H1 (cell line): ENCODE results near the gene NFIA. TPM values are rescaled to one million over a fixed set of nuclear protein-coding genes. Genes with fewer than 3 reads are reported as not detected.

Experiments used
- CTCF ChIA-PET: fragments of 300-600 bp; sonication (Branson Sonifier 250); formaldehyde crosslinking; loops from one replicate; lab custom pipeline; 2021; ENCODE audit not compliant: partially characterized antibody; lab: Charles Lee
- POLR2A ChIA-PET: fragments of 300-600 bp; sonication (Branson Sonifier 250); formaldehyde crosslinking; loops from one replicate; lab custom pipeline; 2021; ENCODE audit warnings: inconsistent platforms; ENCODE audit not compliant: partially characterized antibody; lab: Charles Lee
- DNase-seq, 2 experiments: peaks; one replicate each; pipeline versions ENCODE4 v3.0.0 to v3.0.0-alpha.2; 2010 to 2022; ENCODE audit warnings: low spot score in 2 of 2, low read depth in 1 of 2, mixed read lengths in 1 of 2
- FAIRE-seq: peaks from 2 replicates; lab custom pipeline; 2011; peaks lifted over from hg19 to GRCh38; lab: Jason Lieb, UNC
- H2AFZ ChIP-seq: 2 replicates; pipeline ENCODE4 v1.8.1; 2012; ENCODE audit warnings: low read length, inconsistent platforms
- H2AK5ac ChIP-seq: 2 replicates; pipeline ENCODE4 v1.6.1; 2013; ENCODE audit warnings: low read depth, low read length
- H2BK120ac ChIP-seq: replicated peaks from 2 replicates; pipeline ENCODE3; 2013; ENCODE audit warnings: low read depth, low read length, inconsistent platforms
- H2BK12ac ChIP-seq: 2 replicates; pipeline ENCODE4 v1.6.1; 2013; ENCODE audit warnings: low read depth, low read length
- H2BK15ac ChIP-seq: 2 replicates; pipeline ENCODE4 v1.6.1; 2013; ENCODE audit warnings: low read length
- H2BK20ac ChIP-seq: 2 replicates; pipeline ENCODE4 v1.6.1; 2013; ENCODE audit warnings: low read length
- H2BK5ac ChIP-seq: 2 replicates; pipeline ENCODE4 v1.6.1; 2013; ENCODE audit warnings: low read depth, low read length
- H3K14ac ChIP-seq: 2 replicates; pipeline ENCODE4 v1.6.1; 2013; ENCODE audit warnings: inconsistent platforms; ENCODE audit not compliant: insufficient read length
- H3K18ac ChIP-seq: 2 replicates; pipeline ENCODE4 v1.6.1; 2013; ENCODE audit warnings: low read length; ENCODE audit errors: extremely low read depth
- H3K23ac ChIP-seq: 2 replicates; pipeline ENCODE4 v1.6.1; 2013; ENCODE audit warnings: inconsistent platforms; ENCODE audit not compliant: insufficient read length
- H3K23me2 ChIP-seq: 2 replicates; pipeline ENCODE4 v1.6.1; 2013; ENCODE audit warnings: low read depth, low read length
- H3K27ac ChIP-seq: 2 replicates; pipeline ENCODE4 v1.6.1; 2011; ENCODE audit warnings: low read depth, low read length, inconsistent platforms
- H3K27me3 ChIP-seq, 4 experiments: replicated peaks in 1 of 4; 1 replicate in 1 of 4; 2 replicates in 3 of 4; pipeline versions ENCODE4 v1.6.1 to v1.8.1; 2011 to 2013; ENCODE audit warnings: low read length in 3 of 4, mild to moderate bottlenecking in 3 of 4, inconsistent platforms in 2 of 4, mixed read lengths in 2 of 4, moderate library complexity in 1 of 4; ENCODE audit not compliant: control insufficient read depth in 3 of 4, insufficient read depth in 3 of 4; ENCODE audit errors: extremely low read depth in 1 of 4
- H3K36me3 ChIP-seq, 4 experiments: 2 replicates each; pipeline versions ENCODE4 v1.6.1 to v1.8.1; 2011 to 2013; ENCODE audit warnings: mild to moderate bottlenecking in 4 of 4, low read length in 3 of 4, moderate library complexity in 2 of 4, control low read depth in 1 of 4, inconsistent platforms in 1 of 4; ENCODE audit not compliant: insufficient read depth in 4 of 4, control insufficient read depth in 2 of 4
- H3K4ac ChIP-seq: replicated peaks from 2 replicates; pipeline ENCODE3; 2013; ENCODE audit warnings: low read length, low read depth, mixed read lengths, inconsistent platforms; ENCODE audit not compliant: insufficient read length
- H3K4me1 ChIP-seq, 4 experiments: replicated peaks in 1 of 4; 1 replicate in 1 of 4; 2 replicates in 3 of 4; pipeline versions ENCODE4 v1.6.1 to v1.8.1; 2011 to 2013; ENCODE audit warnings: low read length in 3 of 4, inconsistent platforms in 2 of 4, mixed read lengths in 1 of 4; ENCODE audit not compliant: insufficient read depth in 4 of 4, control insufficient read depth in 3 of 4
- H3K4me2 ChIP-seq, 2 experiments: 2 replicates each; pipeline versions ENCODE4 v1.6.1 to v1.8.1; 2011 to 2013; ENCODE audit warnings: low read depth in 2 of 2, low read length in 2 of 2, control low read depth in 1 of 2, inconsistent platforms in 1 of 2, mild to moderate bottlenecking in 1 of 2; ENCODE audit not compliant: insufficient read depth in 1 of 2
- H3K4me3 ChIP-seq, 4 experiments: fragments of 200-600, 300-600 bp in 1 of 4; sonication (generic), shearing (Covaris generic), sonication (Bioruptor Twin) in 1 of 4; 2 replicates each; pipeline versions ENCODE4 v1.5.1 to v1.8.1; 2011 to 2016; ENCODE audit warnings: low read length in 4 of 4, low read depth in 3 of 4, control low read depth in 2 of 4, inconsistent platforms in 2 of 4, mild to moderate bottlenecking in 2 of 4, mixed read lengths in 1 of 4, moderate library complexity in 1 of 4; ENCODE audit not compliant: insufficient read depth in 2 of 4; ENCODE audit errors: extremely low read depth in 1 of 4
- H3K56ac ChIP-seq: replicated peaks from 2 replicates; pipeline ENCODE3; 2013; ENCODE audit warnings: low read depth, mild to moderate bottlenecking, mixed read lengths, low read length, inconsistent platforms; ENCODE audit not compliant: insufficient read length
- H3K79me1 ChIP-seq: 2 replicates; pipeline ENCODE4 v1.6.1; 2013; ENCODE audit warnings: low read depth, low read length, control low read depth
- H3K79me2 ChIP-seq, 2 experiments: 2 replicates each; pipeline versions ENCODE4 v1.6.1 to v1.8.1; 2012 to 2013; ENCODE audit warnings: low read length in 2 of 2, mild to moderate bottlenecking in 2 of 2, inconsistent platforms in 1 of 2; ENCODE audit not compliant: insufficient read depth in 2 of 2, control insufficient read depth in 1 of 2
- H3K9ac ChIP-seq, 4 experiments: replicated peaks in 1 of 4; 1 replicate in 1 of 4; 2 replicates in 3 of 4; pipeline versions ENCODE4 v1.6.1 to v1.8.1; 2011 to 2013; ENCODE audit warnings: low read depth in 3 of 4, low read length in 3 of 4, control low read depth in 2 of 4, mild to moderate bottlenecking in 2 of 4, moderate library complexity in 2 of 4, inconsistent platforms in 1 of 4; ENCODE audit errors: extremely low read depth in 1 of 4
- H3K9me3 ChIP-seq, 2 experiments: 2 replicates each; pipeline versions ENCODE4 v1.6.1 to v1.8.1; 2012 to 2013; ENCODE audit warnings: mild to moderate bottlenecking in 2 of 2, moderate library complexity in 2 of 2, control low read depth in 1 of 2, inconsistent platforms in 1 of 2, low read depth in 1 of 2, low read length in 1 of 2, mixed read lengths in 1 of 2; ENCODE audit not compliant: insufficient read depth in 2 of 2
- H4K20me1 ChIP-seq, 2 experiments: replicated peaks in 1 of 2; 2 replicates each; pipeline versions ENCODE3 to v1.8.1; 2011 to 2013; ENCODE audit warnings: inconsistent platforms in 2 of 2, low read length in 2 of 2, mild to moderate bottlenecking in 1 of 2; ENCODE audit not compliant: insufficient read depth in 2 of 2, control insufficient read depth in 1 of 2
- H4K5ac ChIP-seq: 2 replicates; pipeline ENCODE4 v1.6.1; 2013; ENCODE audit warnings: low read length, low read depth, mixed read lengths, inconsistent platforms; ENCODE audit not compliant: insufficient read length
- H4K8ac ChIP-seq: 2 replicates; pipeline ENCODE4 v1.8.0; 2013; ENCODE audit warnings: mild to moderate bottlenecking, moderate library complexity, low read length, inconsistent platforms; ENCODE audit not compliant: insufficient read depth; ENCODE audit errors: extremely low read depth
- H4K91ac ChIP-seq: replicated peaks from 2 replicates; pipeline ENCODE3; 2013; ENCODE audit warnings: low read length, mixed read lengths, inconsistent platforms; ENCODE audit not compliant: insufficient read length
- ASH2L ChIP-seq: fragments of 200-600, 300-600 bp; sonication (generic); IDR thresholded peaks from one replicate; pipeline ENCODE4 v1.7.1; 2017; ENCODE audit warnings: low read length
- CHD2 ChIP-seq: IDR thresholded peaks from 2 replicates; pipeline ENCODE4 v1.6.1; 2012; ENCODE audit warnings: low read length, improper control_type of control experiment
- CTBP2 ChIP-seq: IDR thresholded peaks from 2 replicates; pipeline ENCODE4 v1.7.0; 2011; ENCODE audit warnings: borderline replicate concordance, mild to moderate bottlenecking, moderate library complexity, mixed read lengths, low read length; ENCODE audit not compliant: insufficient read depth, insufficient read length
- HDAC6 ChIP-seq: IDR thresholded peaks from one replicate; pipeline ENCODE4 v1.7.1; 2012; ENCODE audit warnings: low read depth, mild to moderate bottlenecking, inconsistent platforms, low read length, moderate library complexity
- NANOG ChIP-seq: IDR thresholded peaks from 2 replicates; pipeline ENCODE4 v1.6.1; 2011; ENCODE audit warnings: low read length, low read depth, mild to moderate bottlenecking, inconsistent platforms; ENCODE audit not compliant: insufficient read depth, poor library complexity, severe bottlenecking
- SP4 ChIP-seq: IDR thresholded peaks from 2 replicates; pipeline ENCODE4 v1.6.1; 2012; ENCODE audit warnings: low read length, inconsistent platforms
- TAF7 ChIP-seq: optimal IDR thresholded peaks from 2 replicates; pipeline ENCODE3; 2011; ENCODE audit warnings: low read depth, mild to moderate bottlenecking, inconsistent platforms, low read length, moderate library complexity, borderline replicate concordance
- WGBS, 2 experiments: shearing (Covaris generic) in 1 of 2; methylation state at CpG; one replicate each; pipeline versions ENCODE4 v1.1.6 to v1.1.7; 2013 to 2015; ENCODE audit warnings: low lambda C conversion rate in 2 of 2, mixed read lengths in 2 of 2, inconsistent platforms in 1 of 2, low coverage in 1 of 2, missing lambda C conversion rate in 1 of 2; ENCODE audit not compliant: insufficient replicate concordance in 2 of 2, insufficient coverage in 1 of 2, insufficient read length in 1 of 2; ENCODE audit errors: extremely low coverage in 1 of 2, missing lambda C conversion rate in 1 of 2; 5-methylcytosine and 5-hydroxymethylcytosine counted together
- polyA plus RNA-seq, 7 experiments: library from polyadenylated mRNA; depleted of rRNA in 3 of 7; stranded (reverse) in 5 of 7; unstranded in 2 of 7; fragments of >200 nt in 5 of 7; fragments of 200-250 nt in 2 of 7; gene quantifications; 1 replicate in 5 of 7; 2 replicates in 1 of 7; 4 replicates in 1 of 7; pipeline versions ENCODE4 v1.2.1 to v1.2.3, GENCODE V29; 2011 to 2013; ENCODE audit warnings: missing spikeins in 2 of 7, mixed read lengths in 2 of 7
- total RNA-seq: library from RNA; stranded (reverse); fragmentation: NEBNext Ultra II Directional; extraction: Animal tissue kit (Norgen Biotek cat#: 25700); gene quantifications from 2 replicates; pipeline ENCODE4 v1.2.1, GENCODE V29; 2021

Gene NFIA
- total and polyA plus RNA-seq, 2 of the 8 experiments (the other 6 are each of a cell fraction or from before 2014, with no cell fraction given): 1.8 to 2.3 TPM

DNA sequence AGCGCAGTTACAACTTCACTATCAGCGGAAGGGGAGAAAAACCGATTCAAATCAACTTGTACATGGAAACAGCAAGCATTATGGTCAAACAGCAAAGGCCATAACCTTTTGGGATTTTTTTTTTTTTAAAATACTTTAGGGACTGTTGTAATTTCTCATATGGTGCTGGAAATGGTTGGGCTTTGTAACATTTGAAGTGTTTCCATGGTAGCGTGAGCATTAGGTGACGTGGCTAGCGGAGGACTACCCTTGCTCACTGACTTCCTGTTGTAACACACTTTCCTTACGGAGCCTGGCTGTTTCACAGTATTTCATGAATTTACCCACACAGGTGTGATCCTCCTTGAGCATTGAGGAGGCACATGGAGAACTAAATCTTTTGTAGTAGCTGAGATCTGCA, 373.0 kb downstream of the NFIA start:
- no peak overlapping the region for H3K4me2 ChIP-seq
- H4K8ac ChIP-seq: no peak overlapping the region
- no peak overlapping the region for H2BK120ac ChIP-seq
- H2AFZ ChIP-seq: no peak overlapping the region
- H3K9ac ChIP-seq: no peak overlapping the region
- no peak overlapping the region for H2BK12ac ChIP-seq
- H2BK15ac ChIP-seq: no peak overlapping the region
- H3K4me3 ChIP-seq: no peak overlapping the region
- H2AK5ac ChIP-seq: no peak overlapping the region; the same call in 1 of the 2 replicates
- H3K23ac ChIP-seq: no peak overlapping the region
- no peak overlapping the region for H3K56ac ChIP-seq
- no peak overlapping the region for H4K91ac ChIP-seq
- H3K23me2 ChIP-seq: no peaks in the 10 kb centered on the region
- no peaks in the 10 kb centered on the region for H4K20me1 ChIP-seq
- POLR2A ChIA-PET: no interaction called here
- TF ChIP-seq TAF7: no peak
- TF ChIP-seq NANOG: no peak
- no peak for TF ChIP-seq SP4
- TF ChIP-seq CTBP2: no peak
- TF ChIP-seq ASH2L: no peak
- TF ChIP-seq HDAC6: no peak
- TF ChIP-seq CHD2: no peak
- TF ChIP-seq, all 59 proteins: peak for 0
- Histone ChIP-seq H3K18ac (no peak overlapping the region), H2BK20ac (no peak overlapping the region), H3K9me3 (no peaks in the 10 kb centered on the region), H3K27me3 (no peaks in the 10 kb centered on the region), H2BK5ac (no peak overlapping the region), H3K27ac (no peak overlapping the region), H3K4me1 (peaks cover 0 to 16% (median 5%) of the 10 kb centered on the region in 4 experiments; a peak in 3 of 7 replicates), H4K5ac (no peak overlapping the region), H3K4ac (no peak overlapping the region), H3K14ac (no peak overlapping the region), H3K36me3 (no peaks in the 10 kb centered on the region), H3K79me1 (no peaks in the 10 kb centered on the region), H3K79me2 (no peaks in the 10 kb centered on the region)
- DNase-seq (no peak), FAIRE-seq (no peak)
- CTCF ChIA-PET: interaction anchor here (0.9 kb wide), 1 partner anchor 49 kb away, joined by 4 read pairs; no protein-coding TSS in a partner anchor
- WGBS, 2 experiments: 86% methylated on average over 7 of the region's 7 CpGs; no CpG with 5 or more reads in 1 of the 2 experiments
